GM21447 (cell line): ENCODE measurements around the gene NEUROD2.
"Not testable (repeated sequence)": the region's sequence is repeated elsewhere in the genome, so short reads cannot be mapped to it uniquely, and the experiment has no call there.

Experiments
- ATAC-seq: cut with Tn5 transposase; IDR thresholded peaks from one replicate; pipeline ENCODE4 v1.9.1; 2021; ENCODE audit not compliant: unreplicated experiment

Gene NEUROD2

GRCh38 chr17:39602533-39603303 is 5.0 kb downstream of the NEUROD2 start:
- ATAC-seq: no peak

DNA sequence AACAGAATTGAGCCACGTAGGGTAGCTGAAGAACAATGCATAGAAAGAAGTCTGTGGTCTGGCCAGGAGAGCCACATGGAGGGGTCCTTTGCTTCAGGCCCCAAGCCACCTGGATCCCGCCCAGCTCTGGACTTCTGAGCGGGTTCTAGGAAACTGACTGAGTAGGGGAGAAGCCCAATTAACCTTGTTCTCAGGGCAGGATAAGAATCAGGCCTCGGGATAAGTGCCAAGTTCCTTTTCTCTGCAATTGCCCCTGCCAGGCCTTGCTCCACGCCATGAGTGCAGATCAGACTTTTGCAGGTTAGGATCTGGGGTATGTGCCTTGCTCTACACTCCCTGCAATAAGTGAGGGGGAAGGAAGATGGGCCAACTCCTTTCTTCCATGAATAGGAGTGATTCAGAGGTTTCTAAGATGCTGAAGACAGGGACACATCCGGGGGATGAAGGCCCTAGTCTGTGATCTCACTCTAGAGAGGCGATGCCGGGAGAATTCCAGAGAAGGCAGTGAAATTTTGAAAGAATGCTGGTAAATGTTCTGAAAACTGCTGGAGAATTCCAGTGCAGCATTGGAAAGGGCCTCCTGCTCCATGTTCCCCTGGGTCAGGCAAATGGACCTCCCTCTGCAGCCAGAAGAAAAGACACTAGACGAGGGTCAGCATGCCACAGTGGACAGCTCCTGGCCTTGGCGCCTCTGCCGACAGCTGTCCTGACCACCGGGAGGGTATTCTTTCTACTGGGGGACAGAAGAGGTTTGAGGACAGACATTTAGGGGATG is 5.8 kb downstream of the NEUROD2 start:
- ATAC-seq: no peak

DNA sequence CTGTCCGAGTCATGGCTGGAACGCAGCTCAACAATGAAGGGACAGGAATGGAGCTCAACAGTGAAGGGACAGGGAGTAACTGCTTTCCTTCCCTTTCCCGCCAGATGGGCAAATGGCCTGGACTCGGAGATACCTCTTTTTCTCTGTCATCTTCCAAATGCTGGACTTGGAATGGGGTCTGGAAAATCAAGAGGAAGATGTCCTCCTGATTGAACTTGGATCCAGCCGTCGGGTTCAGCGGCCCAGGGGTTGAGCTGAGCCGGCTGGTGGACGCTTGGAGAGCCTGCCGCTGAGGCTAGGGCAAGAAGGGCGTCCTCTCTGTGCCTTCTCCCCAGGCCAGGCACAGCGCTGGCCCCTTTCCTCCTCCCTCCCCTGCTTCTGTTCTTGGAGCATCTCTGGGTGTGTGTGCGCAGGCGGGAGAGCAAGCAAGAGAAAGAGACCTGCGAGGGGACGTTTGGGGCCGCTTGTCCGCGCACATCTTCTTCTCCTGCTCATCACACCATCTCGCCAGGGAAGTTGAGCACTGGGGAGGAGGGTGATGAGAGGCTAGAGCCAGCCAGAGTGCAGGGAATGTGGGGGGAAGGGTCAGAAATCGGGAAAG is 6.6 kb downstream of the NEUROD2 start:
- ATAC-seq: no peak

- ATAC-seq: no peak
Observed at GRCh38 chr17:39600288-39600996, 7.3 kb downstream of the NEUROD2 start.

DNA sequence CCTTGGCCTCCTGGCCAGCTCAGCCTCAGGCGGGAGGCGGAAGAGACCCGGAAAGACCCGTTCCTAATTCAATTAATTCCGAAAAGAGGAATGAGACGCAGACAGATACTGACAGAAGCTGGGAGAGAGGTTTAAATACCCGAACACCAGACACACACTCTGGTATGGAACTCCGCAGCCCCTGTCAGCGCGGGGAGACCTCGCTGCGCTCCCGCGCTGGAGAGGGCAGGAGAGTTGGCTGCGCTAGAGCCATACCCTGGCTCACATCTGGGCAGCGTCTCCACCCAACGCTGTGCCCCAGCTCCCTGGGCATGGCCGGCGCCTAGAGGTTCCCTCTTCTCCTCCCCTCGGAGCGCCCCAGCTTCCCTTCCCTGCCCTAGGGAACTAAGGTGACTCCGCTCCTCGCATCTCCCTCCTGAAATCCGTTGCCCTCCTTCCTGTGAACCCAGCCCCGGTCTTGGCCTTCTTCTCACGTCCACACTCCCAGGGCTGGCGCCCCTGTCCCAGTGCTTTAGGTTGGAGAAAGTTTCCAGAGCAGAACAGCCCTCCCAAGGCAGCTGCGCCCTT is 8.0 kb downstream of the NEUROD2 start:
- ATAC-seq: no peak

- ATAC-seq: no peak
Observed at GRCh38 chr17:39599004-39599664, 8.6 kb downstream of the NEUROD2 start.

- ATAC-seq: no peak
Observed at GRCh38 chr17:39598630-39599003, 9.1 kb downstream of the NEUROD2 start.

- ATAC-seq: no peak
Observed at GRCh38 chr17:39598047-39598481, 9.7 kb downstream of the NEUROD2 start.

GRCh38 chr17:39597372-39598046 is 10.2 kb downstream of the NEUROD2 start:
- ATAC-seq: no peak

GRCh38 chr17:39596543-39597267 is 11.0 kb downstream of the NEUROD2 start:
- no peak for ATAC-seq

DNA sequence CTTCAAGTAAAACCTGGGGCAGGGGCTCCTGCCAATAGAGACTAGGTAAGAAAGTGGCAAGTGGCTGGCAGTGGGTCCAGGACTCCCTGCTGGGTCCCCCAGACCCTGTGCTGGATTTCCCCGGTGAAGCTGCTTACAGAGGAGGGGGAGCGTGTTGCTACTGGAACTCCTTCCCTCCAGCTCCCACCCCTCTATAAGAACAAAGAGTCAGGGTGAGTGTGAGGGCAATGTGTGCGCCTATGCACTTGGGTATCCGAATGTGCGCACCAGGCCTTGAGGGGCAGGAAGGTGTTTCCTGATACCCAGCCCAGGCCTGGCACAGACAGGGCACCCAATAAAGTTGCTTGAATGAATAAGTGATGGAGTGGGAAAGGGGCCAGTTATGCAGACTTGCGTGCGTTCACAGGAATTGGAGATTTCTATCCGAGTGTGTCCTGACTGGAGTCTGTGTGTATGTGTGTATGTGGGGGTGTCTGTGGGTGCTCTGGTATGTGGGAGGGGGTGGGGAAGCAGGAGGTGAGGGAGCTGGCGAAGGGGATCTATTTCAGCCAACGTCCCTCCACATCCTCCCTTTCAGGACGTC is 11.7 kb downstream of the NEUROD2 start:
- no peak for ATAC-seq

DNA sequence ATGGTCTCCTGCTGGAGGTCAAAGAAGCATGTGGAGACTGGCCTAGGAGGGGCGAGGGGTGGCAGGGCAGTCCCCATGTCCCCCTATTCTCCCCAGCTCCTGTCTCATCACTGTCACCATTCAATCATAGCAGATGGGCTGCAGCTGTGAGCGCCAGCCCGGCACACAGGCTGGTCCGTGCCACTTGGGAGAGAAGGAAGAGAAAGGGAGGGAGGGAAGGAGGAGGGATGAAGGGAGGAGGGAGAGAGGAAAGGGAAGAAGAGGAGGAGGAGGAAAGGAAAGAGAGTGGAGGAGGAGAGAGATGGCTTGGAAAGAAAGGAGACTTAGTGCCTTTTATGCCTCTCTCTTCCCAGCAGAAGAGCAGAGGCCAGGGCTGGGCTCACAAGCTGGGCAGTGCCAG is 12.4 kb downstream of the NEUROD2 start:
- no peak for ATAC-seq

GRCh38 chr17:39593371-39593770 is 14.3 kb downstream of the NEUROD2 start:
- no peak for ATAC-seq

DNA sequence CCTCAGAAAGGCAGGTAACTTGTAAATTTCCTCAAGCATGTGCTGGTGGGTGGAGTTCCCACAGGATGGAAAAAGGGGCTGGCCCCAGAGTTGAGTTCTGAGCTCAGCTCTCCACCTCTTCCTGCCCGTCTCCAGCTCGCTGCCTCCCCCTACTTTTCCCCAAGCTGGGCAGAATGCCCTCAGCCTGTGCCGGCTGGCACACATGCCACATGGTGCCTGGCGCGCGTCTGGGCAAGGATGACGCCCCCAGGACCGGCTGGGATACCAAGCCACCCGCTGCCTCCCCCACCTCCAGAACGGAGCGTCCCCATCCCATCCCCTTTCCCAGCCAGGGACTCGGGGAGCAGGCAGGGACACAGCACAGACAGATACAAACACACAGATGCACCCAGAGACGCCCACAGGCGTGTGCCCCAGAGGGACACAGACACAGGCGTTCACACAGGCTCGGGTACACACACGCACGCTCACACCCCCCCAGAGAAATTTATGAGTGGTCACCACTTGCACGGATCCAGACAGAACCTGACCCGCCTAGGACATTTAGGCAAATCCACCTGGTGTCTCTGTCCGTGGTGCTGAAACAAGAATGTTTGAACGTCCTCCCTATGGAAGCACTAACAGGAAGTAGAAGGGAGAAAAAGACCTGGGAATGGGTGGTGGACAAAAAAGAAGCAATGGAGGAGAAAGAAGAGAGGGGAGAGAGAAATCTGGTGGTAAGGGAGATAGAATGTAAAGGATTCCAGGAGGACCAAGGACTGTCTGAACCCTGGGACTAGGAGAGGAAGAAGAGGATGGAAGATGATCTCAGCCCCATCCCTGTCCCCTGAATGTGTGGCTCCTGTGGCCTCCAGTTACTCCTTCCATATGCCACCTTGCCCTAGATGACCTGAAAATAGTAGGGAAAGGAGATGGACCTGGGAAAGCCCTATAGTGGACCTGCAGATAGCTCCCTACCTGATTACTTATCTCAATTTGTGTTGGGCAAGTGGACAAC is 15.5 kb downstream of the NEUROD2 start:
- ATAC-seq: no peak

- ATAC-seq: not testable (repeated sequence)
Observed at GRCh38 chr17:39590180-39590579, 17.5 kb downstream of the NEUROD2 start.

- no peak for ATAC-seq
Observed at GRCh38 chr17:39582658-39583057, 25.1 kb downstream of the NEUROD2 start.

DNA sequence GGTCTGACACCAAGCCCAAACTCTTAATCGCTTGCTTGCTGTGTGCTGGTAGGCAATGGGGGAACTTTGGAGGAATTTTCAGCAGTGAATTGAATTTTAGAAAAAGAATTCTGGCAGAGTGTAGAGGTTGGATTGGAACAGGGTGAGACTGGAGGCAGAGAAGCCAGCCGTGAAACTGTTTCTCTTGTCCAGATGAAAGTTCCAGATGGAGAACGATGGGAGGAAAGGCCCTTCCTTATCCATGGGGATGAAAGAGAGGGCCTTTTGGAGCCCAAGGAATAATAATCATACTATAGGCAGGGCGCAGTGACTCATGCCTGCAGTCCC is 26.0 kb downstream of the NEUROD2 start:
- ATAC-seq: no peak
